Memory B cell (primary cell): Measurements from ENCODE around the gene ITSN2.
"Not testable (repeated sequence)": the region's sequence is repeated elsewhere in the genome, so short reads cannot be mapped to it uniquely, and the experiment has no call there.

Experiments used
- ATAC-seq: fragments of 150-1000 bp; cut with Tn5 transposase; 2 replicates; pipeline ENCODE4 v1.10.0; 2021; ENCODE audit warnings: low read depth, mild to moderate bottlenecking, moderate library complexity
- DNase-seq, 2 donors: peaks; one replicate each; pipeline ENCODE4 v3.0.0; 2022; ENCODE audit warnings: low spot score in 2 of 2
- H3K27ac Mint-ChIP-seq: one replicate; pipeline ENCODE4 v1.8.0; 2022; ENCODE audit warnings: mild to moderate bottlenecking, moderate library complexity, mixed read lengths
- H3K27me3 Mint-ChIP-seq: one replicate; pipeline ENCODE4 v1.8.0; 2022; ENCODE audit warnings: mixed read lengths
- H3K36me3 Mint-ChIP-seq: one replicate; pipeline ENCODE4 v1.8.0; 2022; ENCODE audit warnings: mild to moderate bottlenecking, mixed read lengths
- H3K4me1 Mint-ChIP-seq: one replicate; pipeline ENCODE4 v1.8.0; 2022; ENCODE audit warnings: mixed read lengths
- H3K4me3 Mint-ChIP-seq: one replicate; pipeline ENCODE4 v1.8.0; 2022; ENCODE audit warnings: mild to moderate bottlenecking, moderate library complexity, mixed read lengths
- H3K9me3 Mint-ChIP-seq: one replicate; pipeline ENCODE4 v1.8.0; 2022; ENCODE audit warnings: mixed read lengths

Gene ITSN2

GRCh38 chr2:24354395-24354794, 5.9 kb downstream of the ITSN2 start:
- peaks cover 5% of the 10 kb centered on the region for H3K36me3 Mint-ChIP-seq
- peak overlapping the region; percentile 14 for H3K4me3 Mint-ChIP-seq
- no peaks in the 10 kb centered on the region for H3K27me3 Mint-ChIP-seq
- peak overlapping the region; percentile 84 for H3K27ac Mint-ChIP-seq
- ATAC-seq (peak; percentile 29), DNase-seq (no peak)
- H3K9me3 Mint-ChIP-seq, result no peaks in the 10 kb centered on the region
- peaks cover 61% of the 10 kb centered on the region for H3K4me1 Mint-ChIP-seq

- Mint-ChIP-seq H3K4me1 (peaks cover 63% of the 10 kb centered on the region), H3K4me3 (peak overlapping the region; percentile 14), H3K36me3 (peaks cover 5% of the 10 kb centered on the region), H3K9me3 (no peaks in the 10 kb centered on the region), H3K27ac (peak overlapping the region; percentile 84), H3K27me3 (no peaks in the 10 kb centered on the region)
- no peak for DNase-seq
- no peak for ATAC-seq
Observed at GRCh38 chr2:24353973-24354372, 6.4 kb downstream of the ITSN2 start.

- H3K36me3 Mint-ChIP-seq, result peaks cover 5% of the 10 kb centered on the region
- ATAC-seq (no peak), DNase-seq (no peak)
- H3K4me3 Mint-ChIP-seq, result no peak overlapping the region
- H3K4me1 Mint-ChIP-seq, result peaks cover 62% of the 10 kb centered on the region
- H3K27ac Mint-ChIP-seq, result peak overlapping the region; percentile 78
- H3K9me3 Mint-ChIP-seq, result no peaks in the 10 kb centered on the region
- H3K27me3 Mint-ChIP-seq, result no peaks in the 10 kb centered on the region
Observed at GRCh38 chr2:24353364-24353763, 7.0 kb downstream of the ITSN2 start.

DNA sequence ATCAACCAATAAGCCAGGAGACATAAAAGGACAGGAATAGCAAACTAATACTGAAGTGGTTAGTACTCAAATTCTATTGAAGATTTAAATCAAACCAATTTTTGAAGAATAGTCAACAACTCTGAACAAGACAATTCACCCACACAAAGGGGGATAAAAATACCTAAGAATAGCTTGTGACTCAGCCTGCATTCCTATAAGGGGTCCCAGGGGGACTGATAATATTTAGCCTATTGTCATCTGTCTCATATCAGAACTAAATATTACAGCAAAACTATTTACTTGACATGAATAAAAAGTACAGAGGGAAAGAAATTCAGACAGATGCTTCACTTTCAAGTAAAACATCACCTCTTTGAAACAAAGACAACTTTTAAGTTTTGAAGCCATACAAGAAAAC, 7.7 kb downstream of the ITSN2 start:
- peaks cover 5% of the 10 kb centered on the region for H3K36me3 Mint-ChIP-seq
- H3K27me3 Mint-ChIP-seq, result no peaks in the 10 kb centered on the region
- DNase-seq, result no peak
- H3K9me3 Mint-ChIP-seq, result no peaks in the 10 kb centered on the region
- peaks cover 58% of the 10 kb centered on the region for H3K4me1 Mint-ChIP-seq
- H3K27ac Mint-ChIP-seq, result peak overlapping the region; percentile 78
- peak overlapping the region; percentile 14 for H3K4me3 Mint-ChIP-seq
- no peak for ATAC-seq

DNA sequence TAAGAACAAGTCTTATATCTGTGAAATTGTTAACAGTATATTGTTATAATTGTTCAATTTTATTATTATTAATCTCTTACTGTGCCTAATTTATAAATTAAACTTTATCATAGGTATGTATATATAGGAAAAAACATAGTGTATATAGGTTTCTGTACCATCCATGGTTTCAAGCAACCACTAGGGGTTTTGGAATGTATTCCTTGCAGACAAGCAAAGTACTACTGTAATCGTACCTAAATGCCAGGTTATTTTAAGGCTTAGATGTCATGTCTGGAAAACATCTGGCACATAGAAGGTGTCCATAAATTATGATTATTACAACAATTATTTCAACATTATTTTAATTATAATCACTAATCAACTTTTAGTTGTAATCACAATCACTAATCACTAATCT, 8.4 kb downstream of the ITSN2 start:
- H3K9me3 Mint-ChIP-seq, result no peaks in the 10 kb centered on the region
- no peaks in the 10 kb centered on the region for H3K27me3 Mint-ChIP-seq
- H3K27ac Mint-ChIP-seq, result peak overlapping the region; percentile 84
- ATAC-seq (no peak), DNase-seq (no peak)
- peaks cover 2% of the 10 kb centered on the region for H3K36me3 Mint-ChIP-seq
- no peak overlapping the region for H3K4me3 Mint-ChIP-seq
- H3K4me1 Mint-ChIP-seq, result peaks cover 55% of the 10 kb centered on the region

GRCh38 chr2:24351627-24351938, 8.8 kb downstream of the ITSN2 start:
- no peaks in the 10 kb centered on the region for H3K27me3 Mint-ChIP-seq
- H3K27ac Mint-ChIP-seq, result peak overlapping the region; percentile 84
- H3K36me3 Mint-ChIP-seq, result peaks cover 2% of the 10 kb centered on the region
- no peaks in the 10 kb centered on the region for H3K9me3 Mint-ChIP-seq
- H3K4me1 Mint-ChIP-seq, result peaks cover 51% of the 10 kb centered on the region
- peak overlapping the region; percentile 56 for H3K4me3 Mint-ChIP-seq
- no peak for DNase-seq
- ATAC-seq, result no peak

DNA sequence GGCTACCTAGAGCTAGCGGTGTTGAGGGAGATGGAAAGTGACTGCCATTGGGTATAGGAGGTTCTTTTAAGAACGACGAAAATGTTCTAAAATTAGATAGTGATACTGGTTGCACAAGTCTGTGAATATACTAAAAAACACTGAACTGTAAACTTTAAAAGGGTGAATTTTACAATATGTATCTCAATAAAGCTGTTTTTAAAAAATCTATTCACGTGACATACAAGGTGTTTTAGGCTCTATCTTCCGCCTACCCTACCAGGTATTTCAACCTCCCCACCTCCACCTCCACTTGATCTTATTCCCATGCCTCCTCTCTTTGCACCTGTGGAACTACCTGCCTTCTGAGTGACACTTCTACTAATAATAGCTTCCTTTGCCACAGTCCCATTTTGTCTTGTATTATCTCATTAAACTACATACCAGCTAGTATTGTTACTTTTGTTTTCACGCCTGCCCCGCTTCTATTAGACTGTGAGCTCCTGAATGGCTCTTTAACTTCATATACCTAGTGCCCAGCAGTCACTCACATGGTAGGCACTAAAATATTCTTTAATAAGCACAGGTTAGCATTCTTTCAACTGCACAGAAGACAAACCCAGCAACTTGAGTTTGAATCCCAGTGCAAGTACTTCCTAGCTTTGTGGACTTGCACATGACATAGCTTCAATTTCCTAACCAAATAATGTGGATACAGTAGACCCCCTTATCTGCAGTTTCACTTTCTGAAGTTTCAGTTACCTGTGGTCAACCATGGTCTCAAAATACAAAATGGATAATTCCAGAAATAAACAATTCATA, 9.3 kb downstream of the ITSN2 start:
- DNase-seq, result no peak
- Mint-ChIP-seq H3K9me3 (no peaks in the 10 kb centered on the region), H3K36me3 (peaks cover 2% of the 10 kb centered on the region), H3K4me3 (peak overlapping the region; percentile 53), H3K4me1 (peaks cover 52% of the 10 kb centered on the region), H3K27me3 (no peaks in the 10 kb centered on the region), H3K27ac (peak overlapping the region; percentile 84)
- ATAC-seq, result no peak

DNA sequence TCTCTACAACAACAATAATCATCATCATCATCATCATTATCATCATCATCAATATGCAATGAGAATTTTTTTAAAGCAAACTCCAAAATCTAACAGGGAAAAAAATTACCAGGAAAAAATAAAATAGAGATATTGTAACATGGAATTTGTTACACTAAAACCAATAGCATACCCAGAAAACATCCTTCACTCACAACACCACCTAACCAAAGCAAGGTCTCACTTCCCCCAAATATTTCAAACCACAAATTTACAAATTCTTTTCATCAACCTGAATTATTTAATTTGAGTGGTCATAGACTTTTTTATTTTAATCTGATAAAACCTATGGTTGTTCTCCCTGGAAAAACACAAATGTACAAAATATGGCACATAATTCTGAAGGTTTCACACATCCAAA, 11.2 kb downstream of the ITSN2 start:
- Mint-ChIP-seq H3K4me3 (peak overlapping the region; percentile 60), H3K27ac (peak overlapping the region; percentile 84), H3K9me3 (no peaks in the 10 kb centered on the region), H3K36me3 (peaks cover 3% of the 10 kb centered on the region), H3K4me1 (peaks cover 52% of the 10 kb centered on the region), H3K27me3 (no peaks in the 10 kb centered on the region)
- ATAC-seq (peak; percentile 46), DNase-seq (no peak)

DNA sequence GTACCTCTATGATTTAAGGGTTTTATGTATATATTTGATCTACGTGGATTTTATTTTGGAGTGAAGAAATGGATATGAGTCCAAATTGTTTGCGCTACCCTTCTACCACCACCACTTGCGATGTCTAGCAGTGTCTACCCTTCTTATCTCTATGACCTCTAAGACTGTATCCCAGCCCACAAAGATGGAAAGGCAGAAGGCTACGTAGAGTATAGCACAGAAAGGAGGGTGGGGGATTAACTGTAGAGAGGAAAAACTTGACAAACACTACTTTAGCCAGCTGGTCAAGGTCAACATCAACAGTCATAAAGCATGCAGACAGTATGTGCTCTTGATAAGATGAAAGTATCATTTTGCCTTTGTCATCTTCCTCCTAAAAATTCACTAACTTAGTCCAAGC, 14.4 kb downstream of the ITSN2 start:
- Mint-ChIP-seq H3K4me1 (peaks cover 55% of the 10 kb centered on the region), H3K36me3 (peaks cover 3% of the 10 kb centered on the region), H3K27me3 (no peaks in the 10 kb centered on the region), H3K27ac (no peak overlapping the region), H3K9me3 (no peaks in the 10 kb centered on the region), H3K4me3 (peak overlapping the region; percentile 9)
- ATAC-seq (no peak), DNase-seq (no peak)

DNA sequence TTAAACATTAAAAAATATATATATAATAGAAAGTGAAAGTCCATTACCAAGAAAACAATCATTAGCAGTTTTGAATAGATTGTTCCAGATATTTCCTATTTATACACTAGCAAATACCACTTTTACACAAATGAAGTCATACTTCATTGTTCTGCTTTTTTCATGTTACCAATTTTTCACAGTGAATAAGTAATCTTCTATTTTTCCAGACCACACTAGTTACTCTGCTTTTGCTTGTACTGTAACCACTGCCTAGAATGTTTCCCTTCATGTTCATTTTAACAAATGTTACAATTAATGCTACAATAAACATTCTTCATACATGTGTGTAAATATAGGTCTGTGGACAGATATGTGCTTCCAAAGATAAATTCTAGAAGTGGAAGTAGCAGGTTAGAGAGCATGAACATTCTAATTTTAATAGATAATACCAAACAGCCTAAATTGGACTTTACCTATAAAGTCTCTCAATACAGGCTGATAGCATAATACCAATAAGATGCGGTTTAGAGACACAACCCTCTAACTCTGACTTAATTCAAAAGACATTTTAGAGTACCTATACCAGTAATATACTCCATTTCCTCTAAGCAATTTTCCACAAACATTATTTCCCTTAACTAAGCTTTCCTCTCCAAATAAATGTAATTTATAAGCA, 17.0 kb downstream of the ITSN2 start:
- Mint-ChIP-seq H3K4me1 (peaks cover 58% of the 10 kb centered on the region), H3K27me3 (no peaks in the 10 kb centered on the region), H3K36me3 (peaks cover 11% of the 10 kb centered on the region), H3K4me3 (peak overlapping the region; percentile 41), H3K27ac (peak overlapping the region; percentile 48), H3K9me3 (no peaks in the 10 kb centered on the region)
- DNase-seq (no peak), ATAC-seq (peak; percentile 72)

DNA sequence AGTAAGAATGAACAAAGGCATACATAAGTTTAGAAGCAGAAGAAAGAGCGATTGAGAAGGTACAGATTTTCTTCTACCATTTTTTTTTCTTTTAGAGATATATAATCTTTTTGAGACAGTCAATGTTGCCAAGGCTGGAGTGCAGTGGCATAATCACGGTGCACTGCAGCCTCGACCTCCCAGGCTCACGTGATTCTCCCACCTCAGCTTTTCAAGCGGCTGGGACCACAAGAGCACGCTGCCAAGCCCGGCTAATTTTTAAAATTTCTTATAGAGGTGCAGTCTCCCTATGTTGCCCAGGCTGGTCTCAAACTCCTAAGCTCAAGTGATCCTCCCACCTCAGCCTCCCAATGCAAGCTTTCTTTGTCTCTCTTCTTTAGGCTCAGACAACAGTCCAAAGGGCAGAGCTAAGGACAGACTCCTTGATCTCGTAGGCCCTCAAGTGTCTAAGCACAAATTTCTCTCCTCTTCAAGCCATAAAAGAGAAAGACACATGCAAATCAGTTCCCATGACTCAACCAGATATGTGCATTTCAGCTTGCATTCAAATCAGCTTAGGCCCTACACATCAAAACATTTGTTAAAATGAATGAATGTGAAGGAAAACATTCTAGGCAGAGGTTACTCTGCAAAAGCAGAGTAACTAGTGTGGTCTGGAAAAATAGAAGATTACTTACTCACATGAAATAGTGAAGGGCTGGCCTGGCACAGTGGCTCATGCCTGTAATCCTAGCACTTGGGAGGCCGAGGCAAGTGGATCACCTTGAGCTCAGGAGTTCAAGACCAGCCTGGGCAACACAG, 18.0 kb downstream of the ITSN2 start:
- H3K36me3 Mint-ChIP-seq, result peaks cover 13% of the 10 kb centered on the region
- peak; percentile 61 for ATAC-seq
- no peaks in the 10 kb centered on the region for H3K9me3 Mint-ChIP-seq
- peak overlapping the region; percentile 48 for H3K27ac Mint-ChIP-seq
- no peaks in the 10 kb centered on the region for H3K27me3 Mint-ChIP-seq
- no peak for DNase-seq
- peak overlapping the region; percentile 57 for H3K4me3 Mint-ChIP-seq
- peaks cover 66% of the 10 kb centered on the region for H3K4me1 Mint-ChIP-seq

DNA sequence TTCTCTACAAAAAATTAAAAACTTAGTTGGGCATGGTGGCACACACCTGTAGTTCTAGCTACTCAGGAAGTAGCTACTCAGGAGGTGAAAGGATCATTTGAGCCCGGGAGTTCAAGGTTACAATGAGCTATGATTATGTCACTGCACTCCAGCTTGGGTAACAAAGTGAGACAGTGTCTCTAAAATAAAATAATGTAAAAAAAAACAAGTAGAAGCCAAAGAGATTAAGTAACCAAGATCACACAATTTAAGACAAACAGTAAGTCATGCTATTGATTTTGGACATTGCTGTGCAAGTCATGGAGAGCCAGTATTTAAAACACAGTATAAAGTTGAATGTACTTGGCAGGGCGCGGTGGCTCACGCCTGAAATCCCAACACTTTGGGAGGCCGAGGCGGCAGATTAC, 20.5 kb downstream of the ITSN2 start:
- peaks cover 15% of the 10 kb centered on the region for H3K36me3 Mint-ChIP-seq
- peak overlapping the region; percentile 87 for H3K27ac Mint-ChIP-seq
- H3K9me3 Mint-ChIP-seq, result peaks cover 3% of the 10 kb centered on the region
- H3K4me1 Mint-ChIP-seq, result peaks cover 59% of the 10 kb centered on the region
- no peak overlapping the region for H3K4me3 Mint-ChIP-seq
- DNase-seq, result no peak
- no peaks in the 10 kb centered on the region for H3K27me3 Mint-ChIP-seq
- no peak for ATAC-seq

- not testable (repeated sequence) for H3K9me3 Mint-ChIP-seq, H3K27me3 Mint-ChIP-seq, DNase-seq, ATAC-seq
- Mint-ChIP-seq H3K27ac (peak overlapping the region; percentile 87), H3K4me1 (peaks cover 62% of the 10 kb centered on the region), H3K4me3 (peak overlapping the region; percentile 36), H3K36me3 (peaks cover 15% of the 10 kb centered on the region)
Observed at GRCh38 chr2:24339098-24339497, 21.2 kb downstream of the ITSN2 start.

DNA sequence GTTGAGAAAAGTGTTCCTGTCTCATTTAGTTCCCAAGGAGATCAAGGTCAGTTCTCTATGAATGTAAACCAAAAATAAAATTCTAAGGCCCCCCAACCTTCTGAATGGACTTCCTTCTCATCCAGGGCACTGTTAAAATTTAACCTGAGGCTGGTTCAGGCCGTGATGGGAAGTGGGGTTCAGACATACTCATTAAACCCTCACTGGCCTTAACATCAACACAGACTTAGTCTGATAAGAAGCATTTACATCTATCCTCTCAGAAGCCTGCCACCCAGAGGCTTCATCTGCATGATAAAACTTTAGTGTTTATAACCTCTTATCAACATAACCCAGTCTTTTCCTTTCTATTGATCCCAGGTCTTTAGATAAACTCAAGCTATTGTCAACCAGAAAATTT, 22.4 kb downstream of the ITSN2 start:
- no peak for DNase-seq
- ATAC-seq, result no peak
- Mint-ChIP-seq H3K4me3 (no peak overlapping the region), H3K4me1 (peaks cover 65% of the 10 kb centered on the region), H3K27me3 (no peaks in the 10 kb centered on the region), H3K27ac (peak overlapping the region; percentile 87), H3K9me3 (peaks cover 3% of the 10 kb centered on the region), H3K36me3 (peaks cover 15% of the 10 kb centered on the region)
